Measurements from ENCODE around the gene KDM1B. TPM values are rescaled to one million over a fixed set of nuclear protein-coding genes. Genes with fewer than 3 reads are reported as not detected.
"Not testable (repeated sequence)": the region's sequence is repeated elsewhere in the genome, so short reads cannot be mapped to it uniquely, and the experiment has no call there.

The KDM1B gene
- total RNA-seq, 1 donor from 2014 or later, result 20.7 TPM

- Mint-ChIP-seq H3K27me3 (no peaks in the 10 kb centered on the region), H3K9me3 (no peaks in the 10 kb centered on the region), H3K4me1 (ENCODE audit: unreplicated experiment) (no peaks in the 10 kb centered on the region), H3K27ac (no peak overlapping the region), H3K4me3 (no peak overlapping the region), H3K36me3 (peaks cover 47% of the 10 kb centered on the region)
- TF ChIP-seq CTCF (conservative IDR thresholded peaks at IDR 0.05), result no peak
- no peak for DNase-seq (ENCODE audit: extremely low spot score, unreplicated experiment)
These were observed 16.6 kb downstream of the KDM1B start for GRCh38 chr6:18171871-18172270.

- H3K4me1 Mint-ChIP-seq (ENCODE audit: unreplicated experiment); DNase-seq (ENCODE audit: extremely low spot score, unreplicated experiment); H3K27me3 Mint-ChIP-seq; H3K4me3 Mint-ChIP-seq; H3K9me3 Mint-ChIP-seq; H3K27ac Mint-ChIP-seq: not testable (repeated sequence)
- H3K36me3 Mint-ChIP-seq, result peaks cover 51% of the 10 kb centered on the region
These were observed 21.0 kb downstream of the KDM1B start for GRCh38 chr6:18176198-18176597.

- H3K27me3 Mint-ChIP-seq, result no peaks in the 10 kb centered on the region
- H3K4me3 Mint-ChIP-seq, result no peak overlapping the region
- H3K27ac Mint-ChIP-seq, result no peak overlapping the region
- no peak for DNase-seq (ENCODE audit: extremely low spot score, unreplicated experiment)
- no peaks in the 10 kb centered on the region for H3K4me1 Mint-ChIP-seq (ENCODE audit: unreplicated experiment)
- peaks cover 48% of the 10 kb centered on the region for H3K36me3 Mint-ChIP-seq
- H3K9me3 Mint-ChIP-seq, result peaks cover 4% of the 10 kb centered on the region
- TF ChIP-seq CTCF (conservative IDR thresholded peaks at IDR 0.05), result no peak
These were observed 22.2 kb downstream of the KDM1B start for GRCh38 chr6:18177286-18177965.

- no peak for TF ChIP-seq CTCF (conservative IDR thresholded peaks at IDR 0.05)
- H3K4me3 Mint-ChIP-seq, result no peak overlapping the region
- peaks cover 4% of the 10 kb centered on the region for H3K9me3 Mint-ChIP-seq
- no peaks in the 10 kb centered on the region for H3K27me3 Mint-ChIP-seq
- H3K27ac Mint-ChIP-seq, result peak overlapping the region; percentile 66
- no peaks in the 10 kb centered on the region for H3K4me1 Mint-ChIP-seq (ENCODE audit: unreplicated experiment)
- DNase-seq (ENCODE audit: extremely low spot score, unreplicated experiment), result no peak
- H3K36me3 Mint-ChIP-seq, result peaks cover 50% of the 10 kb centered on the region
These were observed 23.9 kb downstream of the KDM1B start for GRCh38 chr6:18178960-18179615.

- H3K4me3 Mint-ChIP-seq, result no peak overlapping the region
- TF ChIP-seq CTCF (conservative IDR thresholded peaks at IDR 0.05), result no peak
- H3K4me1 Mint-ChIP-seq (ENCODE audit: unreplicated experiment), result peaks cover under 1% of the 10 kb centered on the region
These were observed 24.6 kb downstream of the KDM1B start for GRCh38 chr6:18179770-18180356.

GRCh38 chr6:18182568-18182967 is 27.3 kb downstream of the KDM1B start:
- no peak for TF ChIP-seq CTCF (conservative IDR thresholded peaks at IDR 0.05)
- H3K27me3 Mint-ChIP-seq, result no peaks in the 10 kb centered on the region
- peaks cover 19% of the 10 kb centered on the region for H3K4me1 Mint-ChIP-seq (ENCODE audit: unreplicated experiment)
- no peak overlapping the region for H3K4me3 Mint-ChIP-seq
- DNase-seq (ENCODE audit: extremely low spot score, unreplicated experiment), result no peak
- H3K27ac Mint-ChIP-seq, result no peak overlapping the region
- peaks cover 4% of the 10 kb centered on the region for H3K9me3 Mint-ChIP-seq
- peaks cover 32% of the 10 kb centered on the region for H3K36me3 Mint-ChIP-seq

More at GRCh38 chr6:18179770-18180356, 24.6 kb downstream of the KDM1B start:
- no peak for DNase-seq (ENCODE audit: extremely low spot score, unreplicated experiment)
- H3K27ac Mint-ChIP-seq, result peak overlapping the region; percentile 71
- no peaks in the 10 kb centered on the region for H3K27me3 Mint-ChIP-seq
- peaks cover 44% of the 10 kb centered on the region for H3K36me3 Mint-ChIP-seq
- H3K9me3 Mint-ChIP-seq, result peaks cover 4% of the 10 kb centered on the region

All from type B pancreatic cell (in vitro differentiated cells).